DND-41 (cell line): Measurements from ENCODE around the gene EVA1C.
"Not testable (repeated sequence)": the region's sequence is repeated elsewhere in the genome, so short reads cannot be mapped to it uniquely, and the experiment has no call there.

ENCODE experiments used
- ATAC-seq: fragments of 200-7000 bp; cut with Tn5 transposase; 3 replicates; pipeline ENCODE4 v1.9.1; 2021; ENCODE audit warnings: low read depth; ENCODE audit not compliant: insufficient read depth
- DNase-seq: peaks from one replicate; pipeline ENCODE4 v3.0.0-alpha.2; 2020
- H2AFZ ChIP-seq: 2 replicates; pipeline ENCODE4 v1.6.0; 2012; ENCODE audit warnings: low read depth, low read length
- H3K27ac ChIP-seq: 2 replicates; pipeline ENCODE4 v1.5.1; 2012; ENCODE audit warnings: low read length, inconsistent platforms
- H3K27me3 ChIP-seq: fragments of 200-600 bp; sonication (generic); 2 replicates; pipeline ENCODE4 v1.6.0; 2012; ENCODE audit warnings: low read length, mild to moderate bottlenecking, inconsistent platforms; ENCODE audit not compliant: insufficient read depth, poor library complexity
- H3K36me3 ChIP-seq: 2 replicates; pipeline ENCODE4 v1.5.1; 2012; ENCODE audit warnings: low read length, inconsistent platforms; ENCODE audit not compliant: insufficient read depth
- H3K4me1 ChIP-seq: 2 replicates; pipeline ENCODE4 v1.5.1; 2012; ENCODE audit warnings: mild to moderate bottlenecking, low read length; ENCODE audit not compliant: insufficient read depth
- H3K4me2 ChIP-seq: 2 replicates; pipeline ENCODE4 v1.6.0; 2012; ENCODE audit warnings: mild to moderate bottlenecking, moderate library complexity, low read length, inconsistent platforms; ENCODE audit not compliant: insufficient read depth
- H3K4me3 ChIP-seq, 2 experiments: fragments of 200-600 bp in 1 of 2; shearing (Covaris generic) in 1 of 2; 2 replicates each; pipeline ENCODE4 v1.5.1; 2012 to 2016; ENCODE audit warnings: inconsistent platforms in 2 of 2, low read length in 2 of 2, mild to moderate bottlenecking in 2 of 2, low read depth in 1 of 2, moderate library complexity in 1 of 2
- H3K79me2 ChIP-seq: 2 replicates; pipeline ENCODE4 v1.6.0; 2012; ENCODE audit warnings: low read length, inconsistent platforms; ENCODE audit not compliant: insufficient read depth
- H3K9ac ChIP-seq: 2 replicates; pipeline ENCODE4 v1.6.0; 2012; ENCODE audit warnings: low read depth, mild to moderate bottlenecking, inconsistent platforms, low read length, moderate library complexity
- H3K9me3 ChIP-seq: 2 replicates; pipeline ENCODE4 v1.5.1; 2012; ENCODE audit warnings: low read length, moderate library complexity, mild to moderate bottlenecking, inconsistent platforms; ENCODE audit not compliant: insufficient read depth, severe bottlenecking
- H4K20me1 ChIP-seq: 2 replicates; pipeline ENCODE4 v1.6.0; 2012; ENCODE audit warnings: low read length; ENCODE audit not compliant: insufficient read depth
- EZH2 ChIP-seq: IDR thresholded peaks from 3 replicates; pipeline ENCODE4 v1.6.1; 2012; ENCODE audit warnings: borderline replicate concordance, low read depth, mild to moderate bottlenecking, moderate library complexity, low read length, inconsistent platforms; ENCODE audit not compliant: severe bottlenecking
- TF ChIP-seq, protein P1 (sequence below): IDR thresholded peaks from 2 replicates; pipeline ENCODE4 v1.5.1; 2012; ENCODE audit warnings: borderline replicate concordance, low read length, moderate library complexity, mild to moderate bottlenecking; ENCODE audit not compliant: poor library complexity, severe bottlenecking; ENCODE audit errors: extremely low read depth

The EVA1C gene

GRCh38 chr21:32496568-32496967 lies 84.1 kb downstream of the EVA1C start:
- H4K20me1 ChIP-seq: no peaks in the 10 kb centered on the region
- no peak overlapping the region for H3K4me3 ChIP-seq
- H3K4me2 ChIP-seq: no peak overlapping the region
- H3K79me2 ChIP-seq: no peaks in the 10 kb centered on the region
- no peaks in the 10 kb centered on the region for H3K36me3 ChIP-seq
- DNase-seq (no peak), ATAC-seq (no peak)
- no peak overlapping the region for H2AFZ ChIP-seq
- H3K9ac ChIP-seq: no peak overlapping the region
- H3K27ac ChIP-seq: no peak overlapping the region
- H3K27me3 ChIP-seq: peaks cover 2% of the 10 kb centered on the region
- H3K9me3 ChIP-seq: no peaks in the 10 kb centered on the region
- H3K4me1 ChIP-seq: no peaks in the 10 kb centered on the region
- TF ChIP-seq, protein P1, sequence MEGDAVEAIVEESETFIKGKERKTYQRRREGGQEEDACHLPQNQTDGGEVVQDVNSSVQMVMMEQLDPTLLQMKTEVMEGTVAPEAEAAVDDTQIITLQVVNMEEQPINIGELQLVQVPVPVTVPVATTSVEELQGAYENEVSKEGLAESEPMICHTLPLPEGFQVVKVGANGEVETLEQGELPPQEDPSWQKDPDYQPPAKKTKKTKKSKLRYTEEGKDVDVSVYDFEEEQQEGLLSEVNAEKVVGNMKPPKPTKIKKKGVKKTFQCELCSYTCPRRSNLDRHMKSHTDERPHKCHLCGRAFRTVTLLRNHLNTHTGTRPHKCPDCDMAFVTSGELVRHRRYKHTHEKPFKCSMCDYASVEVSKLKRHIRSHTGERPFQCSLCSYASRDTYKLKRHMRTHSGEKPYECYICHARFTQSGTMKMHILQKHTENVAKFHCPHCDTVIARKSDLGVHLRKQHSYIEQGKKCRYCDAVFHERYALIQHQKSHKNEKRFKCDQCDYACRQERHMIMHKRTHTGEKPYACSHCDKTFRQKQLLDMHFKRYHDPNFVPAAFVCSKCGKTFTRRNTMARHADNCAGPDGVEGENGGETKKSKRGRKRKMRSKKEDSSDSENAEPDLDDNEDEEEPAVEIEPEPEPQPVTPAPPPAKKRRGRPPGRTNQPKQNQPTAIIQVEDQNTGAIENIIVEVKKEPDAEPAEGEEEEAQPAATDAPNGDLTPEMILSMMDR: no peak
- no peak for TF ChIP-seq EZH2

- no peak for ATAC-seq
- no peak for TF ChIP-seq EZH2
- TF ChIP-seq, protein P1: no peak
- H3K9ac ChIP-seq: no peak overlapping the region
- no peak overlapping the region for H3K4me3 ChIP-seq
- no peaks in the 10 kb centered on the region for H3K79me2 ChIP-seq
- H2AFZ ChIP-seq: no peak overlapping the region
- H3K27ac ChIP-seq: no peak overlapping the region
- H4K20me1 ChIP-seq: no peaks in the 10 kb centered on the region
- no peaks in the 10 kb centered on the region for H3K9me3 ChIP-seq
- no peaks in the 10 kb centered on the region for H3K36me3 ChIP-seq
- H3K4me1 ChIP-seq: no peaks in the 10 kb centered on the region
- H3K27me3 ChIP-seq: peaks cover 2% of the 10 kb centered on the region
- DNase-seq: no peak
- no peak overlapping the region for H3K4me2 ChIP-seq
Measured at GRCh38 chr21:32499249-32500055, 86.9 kb downstream of the EVA1C start.

DNA sequence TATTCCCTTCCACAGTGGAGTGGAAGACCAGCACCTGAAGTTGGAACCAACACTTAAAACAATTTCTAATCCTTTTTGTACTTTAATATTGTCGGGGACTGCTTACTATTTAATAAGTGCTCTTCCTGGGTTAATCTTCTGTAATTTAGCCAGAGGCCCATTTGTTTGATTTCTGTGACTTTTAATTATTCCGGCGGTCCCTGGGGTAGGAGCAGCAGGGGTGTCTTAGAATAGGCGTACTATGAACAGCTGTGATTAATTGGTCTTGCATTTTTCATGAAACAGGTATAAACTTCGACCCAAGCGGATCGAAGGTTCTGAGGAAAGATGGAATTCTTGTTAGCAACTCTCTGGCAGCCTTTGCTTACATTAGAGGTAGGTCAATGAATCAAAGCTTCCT lies 91.1 kb downstream of the EVA1C start:
- H3K27ac ChIP-seq, H2AFZ ChIP-seq, H3K27me3 ChIP-seq, ATAC-seq, H3K79me2 ChIP-seq, H3K4me1 ChIP-seq, H3K9ac ChIP-seq, H3K9me3 ChIP-seq, DNase-seq, H3K4me2 ChIP-seq, H4K20me1 ChIP-seq, H3K4me3 ChIP-seq, H3K36me3 ChIP-seq: not testable (repeated sequence)

- not testable (repeated sequence) for DNase-seq, H3K36me3 ChIP-seq, H3K79me2 ChIP-seq, H2AFZ ChIP-seq, H3K4me2 ChIP-seq, H3K27ac ChIP-seq, H3K4me1 ChIP-seq, ATAC-seq, H3K4me3 ChIP-seq, H3K9me3 ChIP-seq, H3K27me3 ChIP-seq, H3K9ac ChIP-seq, H4K20me1 ChIP-seq
Measured at GRCh38 chr21:32505767-32506166, 93.3 kb downstream of the EVA1C start.

- DNase-seq, H3K9me3 ChIP-seq, H3K4me2 ChIP-seq, H3K4me1 ChIP-seq, H3K36me3 ChIP-seq, H3K4me3 ChIP-seq, H3K27me3 ChIP-seq, H3K9ac ChIP-seq, H2AFZ ChIP-seq, H4K20me1 ChIP-seq, H3K27ac ChIP-seq, ATAC-seq, H3K79me2 ChIP-seq: not testable (repeated sequence)
Measured at GRCh38 chr21:32506411-32506965, 94.0 kb downstream of the EVA1C start.
